ENCODE measurements around the gene XYLB.

GRCh38 chr3:38335263-38335662 is 11.3 kb upstream of the XYLB start:
- TF ChIP-seq POLR2A (IDR thresholded peaks at IDR 0.05) (no peak), CTCF (IDR thresholded peaks at IDR 0.05) (no peak), POLR2AphosphoS5 (IDR thresholded peaks at IDR 0.05) (no peak), EP300 (IDR thresholded peaks at IDR 0.05) (no peak)

All from upper lobe of left lung (tissue), 4 donors.